GM12874 (cell line): ENCODE data around the gene RIMS4.

Experiments
- CTCF ChIP-seq: IDR thresholded peaks from 2 replicates; pipeline ENCODE4 v1.5.1; 2011; ENCODE audit warnings: low read depth, mild to moderate bottlenecking, control low read depth, low read length, moderate library complexity; ENCODE audit not compliant: insufficient read depth

The RIMS4 gene

GRCh38 chr20:44735816-44736169 lies 74.6 kb downstream of the RIMS4 start:
- TF ChIP-seq CTCF = no peak

- no peak for TF ChIP-seq CTCF
Observed at GRCh38 chr20:44734938-44735337, 75.4 kb downstream of the RIMS4 start.

- peak; percentile 82 for TF ChIP-seq CTCF
Observed at GRCh38 chr20:44733341-44734069, 76.8 kb downstream of the RIMS4 start.

GRCh38 chr20:44732327-44732726 lies 78.0 kb downstream of the RIMS4 start:
- TF ChIP-seq CTCF = no peak

- no peak for TF ChIP-seq CTCF
Observed at GRCh38 chr20:44731657-44732056, 78.7 kb downstream of the RIMS4 start.

- no peak for TF ChIP-seq CTCF
Observed at GRCh38 chr20:44730441-44730840, 79.9 kb downstream of the RIMS4 start.

- no peak for TF ChIP-seq CTCF
Observed at GRCh38 chr20:44728801-44729443, 81.4 kb downstream of the RIMS4 start.
